Sigmoid colon (tissue), 7 donors: Measurements from ENCODE around the gene SLC12A8. TPM values are rescaled to one million over a fixed set of nuclear protein-coding genes. Genes with fewer than 3 reads are reported as not detected.
A peak's percentile ranks its signal among the peaks of the same experiment; 100 is the strongest.

ENCODE experiments used
- DNase-seq: peaks from one replicate; pipeline ENCODE4 v3.0.0-alpha.2; 2019
- H3K27ac ChIP-seq, 4 donors: fragments of 200-600 bp; sonication (generic); one replicate each; pipeline ENCODE4 v1.5.1; 2016 to 2019; ENCODE audit warnings: mild to moderate bottlenecking in 1 of 4
- H3K27me3 ChIP-seq, 3 donors: fragments of 200-600 bp; sonication (generic); one replicate each; pipeline ENCODE4 v1.5.1; 2019; ENCODE audit warnings: mild to moderate bottlenecking in 1 of 3
- H3K36me3 ChIP-seq, 4 donors: fragments of 200-600 bp; sonication (generic); one replicate each; pipeline ENCODE4 v1.5.1; 2016 to 2019
- H3K4me1 ChIP-seq, 4 donors: fragments of 200-600 bp; sonication (generic); one replicate each; pipeline ENCODE4 v1.5.1; 2017 to 2019
- H3K4me3 ChIP-seq, 4 donors: fragments of 200-600 bp; sonication (generic); one replicate each; pipeline ENCODE4 v1.5.1; 2017 to 2019; ENCODE audit warnings: mild to moderate bottlenecking in 2 of 4, moderate library complexity in 1 of 4
- H3K9me3 ChIP-seq, 4 donors: fragments of 200-600 bp in 3 of 4; sonication (generic) in 3 of 4; one replicate each; pipeline versions ENCODE4 v1.5.1 to v1.6.1; 2013 to 2019
- CTCF ChIP-seq, 4 experiments: fragments of 450-650 bp in 3 of 4; fragments of 200-600 bp in 1 of 4; IDR thresholded peaks; one replicate each; pipeline ENCODE4 v1.5.1; 2016 to 2019; ENCODE audit warnings: antibody characterized with exemption in 4 of 4, mild to moderate bottlenecking in 3 of 4, moderate library complexity in 2 of 4
- EP300 ChIP-seq, 4 donors: sonication (generic); formaldehyde crosslinking; IDR thresholded peaks; one replicate each; pipeline ENCODE4 v1.6.1; 2017; ENCODE audit warnings: antibody characterized with exemption in 4 of 4
- POLR2A ChIP-seq, 2 donors: fragments of 450-650 bp; IDR thresholded peaks; one replicate each; pipeline ENCODE4 v1.6.1; 2016; ENCODE audit warnings: antibody characterized with exemption in 2 of 2, mild to moderate bottlenecking in 2 of 2, moderate library complexity in 2 of 2
- POLR2AphosphoS5 ChIP-seq, 4 donors: sonication (generic); formaldehyde crosslinking; IDR thresholded peaks; one replicate each; pipeline ENCODE4 v1.6.1; 2017; ENCODE audit warnings: antibody characterized with exemption in 4 of 4
- whole genome bisulfite sequencing, 2 donors: extraction: QIAGEN DNeasy Blood & Tissue Kit; methylation state at CpG; one replicate each; pipeline ENCODE4 v1.1.7; 2013; 5-methylcytosine and 5-hydroxymethylcytosine counted together
- intact Hi-C: fragments of 100-400 bp; cut with DNase I; formaldehyde crosslinking; loops from one replicate; pipeline ENCODE4 v1.15.1; 2023
- polyA plus RNA-seq, 3 donors: library from polyadenylated mRNA; stranded (reverse); fragments of 200-250 nt; gene quantifications; one replicate each; pipeline ENCODE4 v1.2.3, GENCODE V29; 2013
- total RNA-seq, 4 donors: library from RNA; depleted of rRNA; stranded (reverse); fragments of >200 nt; gene quantifications; one replicate each; pipeline ENCODE4 v1.1.0, GENCODE V29; 2016
- donor health status: healthy with polysubstance abuse.
- donor health status: Bipolar disorder and iron deficiency.
- donor health status: healthy.

The SLC12A8 gene
- total and polyA plus RNA-seq, 7 donors = 0.33 to 6.3 (median 1.7) TPM; not detected in 3

- Histone ChIP-seq H3K4me1 (peaks cover 0 to 69% (median 49%) of the 10 kb centered on the region in 4 donors), H3K9me3 (peaks cover 0 to 5% (median 0%) of the 10 kb centered on the region in 4 donors), H3K27me3 (no peaks in the 10 kb centered on the region), H3K4me3 (no peak overlapping the region), H3K36me3 (no peaks in the 10 kb centered on the region), H3K27ac (peak overlapping the region; percentile 25 to 62 (median 56))
- 77 to 80% methylated on average over 11 of the region's 11 CpGs for WGBS, 2 donors
- intact Hi-C loops = no loop called here
- DNase-seq = no peak
- TF ChIP-seq EP300 (IDR thresholded peaks at IDR 0.05) (no peak), POLR2AphosphoS5 (IDR thresholded peaks at IDR 0.05) (no peak), POLR2A (IDR thresholded peaks at IDR 0.05) (no peak), CTCF (IDR thresholded peaks at IDR 0.05) (no peak)
Measured at GRCh38 chr3:125039131-125040100, 173.1 kb downstream of the SLC12A8 start.

DNA sequence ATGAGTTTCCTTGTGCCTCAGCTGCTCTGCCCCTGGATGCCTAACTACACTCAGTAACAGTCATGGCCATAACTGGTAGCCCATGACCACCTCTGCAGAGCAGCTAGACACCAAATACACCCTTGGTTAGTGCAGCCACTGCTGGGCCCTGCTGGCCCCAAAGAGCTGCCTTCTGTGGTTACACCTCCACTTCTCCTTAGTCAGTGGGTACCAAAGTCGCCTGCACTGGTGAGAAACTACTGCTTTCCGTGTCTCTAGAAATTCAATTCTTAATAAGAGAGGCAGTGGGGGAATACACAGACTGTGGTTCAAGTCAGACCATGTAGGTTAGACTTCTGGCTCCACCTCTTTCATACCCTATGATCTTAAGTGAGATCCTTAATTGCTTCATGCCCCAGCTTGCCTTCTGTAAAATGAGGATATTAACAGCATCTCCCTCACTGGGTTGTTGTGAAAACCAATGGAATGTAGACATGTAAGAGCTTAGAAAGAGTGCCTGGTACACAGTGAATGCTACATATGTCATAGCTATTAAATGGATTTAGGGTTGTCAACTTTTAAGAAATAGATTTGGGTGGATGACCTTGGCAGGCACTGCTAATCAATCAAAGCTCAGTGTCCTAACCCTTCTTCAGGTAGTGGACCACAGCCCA, 174.9 kb downstream of the SLC12A8 start:
- peaks cover 0 to 58% (median 40%) of the 10 kb centered on the region in 4 donors for H3K4me1 ChIP-seq
- DNase-seq = no peak
- intact Hi-C loops = no loop called here

DNA sequence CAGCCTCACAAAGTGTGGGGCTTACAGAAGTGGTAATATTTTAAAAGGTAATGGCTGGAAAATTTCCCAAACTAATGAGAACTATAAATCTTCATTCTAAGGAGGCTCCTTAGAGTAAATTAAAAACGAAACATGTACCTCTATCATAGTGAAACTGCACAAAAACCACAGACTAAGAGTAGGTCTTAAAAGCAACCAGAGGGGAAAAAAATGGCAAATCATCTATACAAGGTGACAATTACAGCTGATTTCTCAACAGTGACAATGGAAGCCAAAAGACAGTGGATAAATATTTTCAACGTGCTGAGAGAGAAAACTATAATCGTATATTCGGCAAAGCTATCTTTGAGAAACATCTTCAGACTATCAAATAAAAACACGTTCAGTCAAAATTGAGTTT, 177.3 kb downstream of the SLC12A8 start:
- no peak for DNase-seq
- peaks cover 0 to 43% (median 34%) of the 10 kb centered on the region in 4 donors for H3K4me1 ChIP-seq
- TF ChIP-seq POLR2AphosphoS5 (IDR thresholded peaks at IDR 0.05) = no peak
- TF ChIP-seq CTCF (IDR thresholded peaks at IDR 0.05) = no peak
- no peak for TF ChIP-seq EP300 (IDR thresholded peaks at IDR 0.05)
- TF ChIP-seq POLR2A (IDR thresholded peaks at IDR 0.05) = no peak
- intact Hi-C loops = no loop called here
- WGBS, 2 donors = 79 to 93% methylated on average over 5 of the region's 5 CpGs
- no peaks in the 10 kb centered on the region for H3K27me3 ChIP-seq
- peaks cover 0 to 5% (median 0%) of the 10 kb centered on the region in 4 donors for H3K9me3 ChIP-seq
- H3K27ac ChIP-seq = no peak overlapping the region
- no peak overlapping the region for H3K4me3 ChIP-seq
- no peaks in the 10 kb centered on the region for H3K36me3 ChIP-seq

More for the DNA sequence above, 174.9 kb downstream of the SLC12A8 start:
- H3K27me3 ChIP-seq = no peaks in the 10 kb centered on the region
- H3K4me3 ChIP-seq = no peak overlapping the region
- 88 to 90% methylated on average over 2 of the region's 2 CpGs for WGBS, 2 donors
- no peaks in the 10 kb centered on the region for H3K36me3 ChIP-seq
- H3K9me3 ChIP-seq = peaks cover 0 to 5% (median 0%) of the 10 kb centered on the region in 4 donors
- no peak overlapping the region for H3K27ac ChIP-seq
- TF ChIP-seq EP300 (IDR thresholded peaks at IDR 0.05) (no peak), POLR2A (IDR thresholded peaks at IDR 0.05) (no peak), POLR2AphosphoS5 (IDR thresholded peaks at IDR 0.05) (no peak), CTCF (IDR thresholded peaks at IDR 0.05) (no peak)

GRCh38 chr3:125033616-125034015, 178.9 kb downstream of the SLC12A8 start:
- peaks cover 0 to 32% (median 20%) of the 10 kb centered on the region in 4 donors for H3K4me1 ChIP-seq
- H3K27me3 ChIP-seq = no peaks in the 10 kb centered on the region
- TF ChIP-seq EP300 (IDR thresholded peaks at IDR 0.05) (no peak), POLR2A (IDR thresholded peaks at IDR 0.05) (no peak), POLR2AphosphoS5 (IDR thresholded peaks at IDR 0.05) (no peak), CTCF (IDR thresholded peaks at IDR 0.05) (no peak)
- 96 to 97% methylated on average over 14 of the region's 14 CpGs for WGBS, 2 donors
- peaks cover 0 to 6% (median 2%) of the 10 kb centered on the region in 4 donors for H3K36me3 ChIP-seq
- H3K9me3 ChIP-seq = peaks cover 0 to 5% (median 0%) of the 10 kb centered on the region in 4 donors
- no peak overlapping the region for H3K4me3 ChIP-seq
- DNase-seq = no peak
- intact Hi-C loops = no loop called here
- H3K27ac ChIP-seq = peak overlapping the region in 2 of 4 donors; percentile 28 to 53
